GM12878 (cell line): ENCODE data around the gene GRIK4.

Experiments used
- MEF2B ChIP-seq: fragments of 450-650 bp; IDR thresholded peaks from 2 replicates; pipeline ENCODE4 v1.6.1; 2018; ENCODE audit warnings: mild to moderate bottlenecking, moderate library complexity; ENCODE audit not compliant: partially characterized antibody, poor library complexity, severe bottlenecking
- NFYB ChIP-seq: IDR thresholded peaks from 2 replicates; pipeline ENCODE4 v1.6.1; 2011; ENCODE audit warnings: low read depth, mild to moderate bottlenecking, low read length, improper control_type of control experiment, moderate library complexity; ENCODE audit not compliant: insufficient read depth
- NR2F1 ChIP-seq: fragments of 450-650 bp; conservative IDR thresholded peaks from 2 replicates; pipeline ENCODE4 v1.6.1; 2017; ENCODE audit warnings: mild to moderate bottlenecking
- POLR2AphosphoS5 ChIP-seq: IDR thresholded peaks from 2 replicates; pipeline ENCODE4 v1.6.1; 2011; ENCODE audit warnings: mild to moderate bottlenecking, low read length, inconsistent platforms
- YBX1 ChIP-seq: fragments of 450-650 bp; IDR thresholded peaks from 2 replicates; pipeline ENCODE4 v1.6.1; 2016; ENCODE audit warnings: antibody characterized with exemption
- TF ChIP-seq, protein P1 (sequence below): IDR thresholded peaks from 2 replicates; pipeline ENCODE4 v1.6.1; 2012; ENCODE audit warnings: low read length, inconsistent platforms
- TF ChIP-seq, protein P2 (sequence below): fragments of 450-650 bp; IDR thresholded peaks from 2 replicates; pipeline ENCODE4 v1.6.1; 2014; ENCODE audit warnings: mild to moderate bottlenecking

DNA sequence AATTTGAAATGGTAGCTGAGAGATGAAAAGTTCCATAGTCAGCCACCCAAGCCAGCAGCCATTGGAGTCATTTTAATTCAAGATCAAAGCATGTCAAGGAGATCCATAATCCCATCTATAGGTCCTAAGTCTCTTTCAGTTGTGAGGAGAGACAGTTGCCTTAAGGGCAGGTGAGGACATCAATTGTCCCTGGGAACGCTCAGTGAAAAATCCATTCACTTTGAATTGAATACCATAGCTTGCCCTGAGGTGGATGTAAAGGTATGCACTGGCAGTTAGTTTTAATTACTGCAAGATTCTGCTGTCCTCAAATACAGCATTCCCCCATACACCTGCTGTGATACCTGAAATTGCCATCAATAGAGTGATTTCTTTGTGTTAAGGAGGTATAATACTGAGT, 487.0 kb downstream of the GRIK4 start:
- TF ChIP-seq, protein P1, sequence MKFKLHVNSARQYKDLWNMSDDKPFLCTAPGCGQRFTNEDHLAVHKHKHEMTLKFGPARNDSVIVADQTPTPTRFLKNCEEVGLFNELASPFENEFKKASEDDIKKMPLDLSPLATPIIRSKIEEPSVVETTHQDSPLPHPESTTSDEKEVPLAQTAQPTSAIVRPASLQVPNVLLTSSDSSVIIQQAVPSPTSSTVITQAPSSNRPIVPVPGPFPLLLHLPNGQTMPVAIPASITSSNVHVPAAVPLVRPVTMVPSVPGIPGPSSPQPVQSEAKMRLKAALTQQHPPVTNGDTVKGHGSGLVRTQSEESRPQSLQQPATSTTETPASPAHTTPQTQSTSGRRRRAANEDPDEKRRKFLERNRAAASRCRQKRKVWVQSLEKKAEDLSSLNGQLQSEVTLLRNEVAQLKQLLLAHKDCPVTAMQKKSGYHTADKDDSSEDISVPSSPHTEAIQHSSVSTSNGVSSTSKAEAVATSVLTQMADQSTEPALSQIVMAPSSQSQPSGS, result no peak
- TF ChIP-seq, protein P2, sequence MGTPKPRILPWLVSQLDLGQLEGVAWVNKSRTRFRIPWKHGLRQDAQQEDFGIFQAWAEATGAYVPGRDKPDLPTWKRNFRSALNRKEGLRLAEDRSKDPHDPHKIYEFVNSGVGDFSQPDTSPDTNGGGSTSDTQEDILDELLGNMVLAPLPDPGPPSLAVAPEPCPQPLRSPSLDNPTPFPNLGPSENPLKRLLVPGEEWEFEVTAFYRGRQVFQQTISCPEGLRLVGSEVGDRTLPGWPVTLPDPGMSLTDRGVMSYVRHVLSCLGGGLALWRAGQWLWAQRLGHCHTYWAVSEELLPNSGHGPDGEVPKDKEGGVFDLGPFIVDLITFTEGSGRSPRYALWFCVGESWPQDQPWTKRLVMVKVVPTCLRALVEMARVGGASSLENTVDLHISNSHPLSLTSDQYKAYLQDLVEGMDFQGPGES, result no peak
- TF ChIP-seq MEF2B, result no peak
- TF ChIP-seq NR2F1, result no peak
- TF ChIP-seq NFYB, result no peak
- no peak for TF ChIP-seq YBX1
- no peak for TF ChIP-seq POLR2AphosphoS5
